ENCODE results near the gene ROBO1.
A peak's percentile ranks its signal among the peaks of the same experiment; 100 is the strongest.

Gene ROBO1

DNA sequence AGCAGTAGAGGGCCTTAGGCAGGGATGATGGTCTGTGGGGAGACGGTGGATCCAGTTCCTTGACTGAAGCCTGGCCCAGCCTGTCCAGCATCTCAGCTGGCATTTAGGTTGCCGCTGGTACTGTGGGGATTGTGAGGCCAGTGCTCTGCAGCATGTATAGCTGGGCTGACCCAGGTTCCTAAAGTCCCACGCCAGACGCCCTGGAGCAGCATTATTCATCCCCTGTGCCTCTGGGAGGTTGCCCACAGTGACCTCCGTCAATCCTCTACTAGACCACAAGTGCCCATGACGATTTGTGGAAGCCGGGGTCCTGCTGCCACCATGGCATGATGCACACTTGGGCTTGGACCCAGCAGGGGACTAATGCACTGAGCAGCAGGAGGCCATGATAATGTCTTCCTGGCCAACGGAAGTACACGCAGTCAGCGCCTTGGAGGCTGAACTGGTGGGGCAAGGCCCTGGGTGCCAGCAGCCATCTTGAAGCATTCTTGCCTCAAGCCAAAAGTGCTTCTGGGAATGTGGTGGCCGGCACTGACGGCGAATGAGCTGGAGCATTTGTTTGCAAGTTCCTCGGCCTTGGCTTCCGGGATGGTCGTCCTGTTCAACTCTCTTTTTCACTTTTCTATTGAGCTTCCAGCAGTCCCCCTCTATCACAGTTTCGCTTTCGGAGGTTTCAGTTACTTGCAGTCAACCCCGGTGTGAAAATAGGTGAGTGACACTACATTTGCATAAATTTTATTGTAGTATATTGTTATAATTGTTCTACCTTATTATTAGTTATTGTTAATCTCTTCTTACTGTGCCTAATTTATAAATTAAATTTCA lies 949.4 kb downstream of the ROBO1 start:
- DNase-seq = no peak

DNA sequence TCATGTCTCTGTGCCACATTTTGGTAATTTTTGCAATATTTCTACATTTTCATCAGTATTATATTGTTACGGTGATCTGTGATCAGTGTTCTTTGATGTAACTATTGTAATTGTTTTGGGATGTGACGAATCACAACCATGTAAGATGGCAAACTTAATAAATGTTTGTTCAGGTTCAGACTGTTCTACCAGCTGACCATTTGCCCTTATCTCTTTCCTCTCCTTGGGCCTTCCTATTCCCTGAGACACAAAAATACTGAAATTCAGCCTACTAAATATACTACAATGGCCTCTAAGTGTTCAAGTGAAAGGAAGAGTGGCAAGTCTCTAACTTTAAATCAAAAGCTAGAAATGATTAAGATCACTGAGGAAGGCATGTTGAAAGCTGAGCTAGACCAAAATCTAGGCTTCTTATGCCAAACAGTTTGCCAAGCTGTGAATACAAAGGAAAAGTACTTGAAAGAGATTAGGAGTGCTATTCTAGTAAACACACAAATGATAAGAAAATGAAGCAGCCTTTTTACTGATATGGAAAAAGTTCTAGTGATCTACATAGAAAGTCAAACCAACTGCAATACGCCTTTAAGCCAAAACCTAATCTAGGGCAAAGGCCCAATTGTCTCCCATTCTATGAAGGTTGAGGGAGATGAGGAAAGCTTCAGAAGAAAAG lies 952.8 kb downstream of the ROBO1 start:
- DNase-seq = no peak

- DNase-seq = no peak
These were observed 955.6 kb downstream of the ROBO1 start for GRCh38 chr3:78812166-78812565.

DNA sequence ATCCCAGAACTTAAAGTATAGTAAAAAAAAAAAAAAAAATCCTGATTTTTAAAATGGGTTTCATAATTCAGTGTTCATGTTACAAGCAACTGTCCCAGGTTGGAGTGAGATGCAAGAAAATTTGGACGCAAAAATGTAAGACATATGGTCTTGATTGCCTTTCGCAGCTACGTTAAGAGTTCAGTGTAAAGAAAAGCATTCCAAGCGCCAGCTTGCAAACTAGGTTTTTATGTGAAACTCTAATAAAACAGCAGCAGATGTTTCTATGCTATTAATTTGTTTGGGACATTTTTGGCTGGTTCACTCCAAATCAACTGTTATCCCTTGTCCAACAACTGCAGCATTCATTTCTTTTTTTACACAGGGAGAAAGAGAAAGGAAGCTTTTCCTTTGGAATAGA lies 957.8 kb downstream of the ROBO1 start:
- DNase-seq = peak; percentile 79

DNA sequence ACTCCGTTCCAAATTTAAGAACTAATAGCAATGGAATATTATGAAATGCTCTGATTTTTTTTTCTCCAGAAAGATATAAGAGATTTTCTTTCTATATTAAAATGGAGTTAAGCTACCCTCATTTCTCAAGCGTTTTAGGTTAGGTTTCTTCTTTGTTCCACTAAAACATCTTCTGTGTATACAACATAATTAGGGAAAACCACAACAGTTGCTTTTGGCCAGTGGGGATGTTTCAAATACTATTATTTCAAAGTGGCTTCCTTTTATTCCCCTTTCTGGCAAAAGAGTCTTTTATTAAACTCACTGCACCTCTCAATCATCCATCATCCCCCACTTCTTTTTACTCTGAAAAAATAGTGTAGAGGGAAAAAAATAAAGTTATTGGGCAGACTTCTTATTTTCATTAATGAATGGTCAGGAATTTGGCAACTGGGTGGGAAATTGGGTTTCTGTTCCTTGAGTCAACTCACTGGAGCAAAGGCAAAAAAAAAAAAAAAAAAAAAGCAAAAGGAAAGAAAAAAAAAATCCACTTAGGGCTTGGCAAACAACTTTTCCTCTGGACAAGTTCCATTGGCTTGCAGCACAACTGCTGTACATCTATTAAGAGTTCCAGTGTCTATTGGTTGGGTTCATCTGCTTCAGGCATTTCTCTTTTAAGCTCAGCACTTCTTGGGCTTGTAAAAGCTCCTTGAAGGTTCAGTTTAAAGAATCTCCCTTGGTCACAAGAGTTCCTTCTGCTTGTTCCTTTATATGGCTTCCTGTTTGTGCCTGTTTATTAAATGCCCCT lies 963.4 kb downstream of the ROBO1 start:
- peak; percentile 29 for DNase-seq

DNA sequence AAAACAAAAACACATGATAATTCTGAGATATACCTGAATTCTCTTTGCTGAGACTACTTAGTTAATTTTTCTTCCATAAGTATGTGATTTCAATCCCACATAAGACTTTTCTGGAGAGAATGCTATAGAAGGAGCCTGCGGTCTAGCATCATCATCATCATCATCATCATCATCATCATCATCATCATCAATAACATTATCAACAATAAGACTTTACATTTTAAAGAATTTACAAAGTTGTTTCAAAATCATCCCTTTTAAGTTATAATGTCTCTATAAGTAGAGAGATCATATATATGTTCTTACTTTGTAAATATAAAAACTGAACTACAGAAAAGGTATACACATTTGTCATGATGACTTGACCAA lies 965.3 kb downstream of the ROBO1 start:
- DNase-seq = no peak

- DNase-seq = no peak
These were observed 965.8 kb downstream of the ROBO1 start for GRCh38 chr3:78801926-78802561.

DNA sequence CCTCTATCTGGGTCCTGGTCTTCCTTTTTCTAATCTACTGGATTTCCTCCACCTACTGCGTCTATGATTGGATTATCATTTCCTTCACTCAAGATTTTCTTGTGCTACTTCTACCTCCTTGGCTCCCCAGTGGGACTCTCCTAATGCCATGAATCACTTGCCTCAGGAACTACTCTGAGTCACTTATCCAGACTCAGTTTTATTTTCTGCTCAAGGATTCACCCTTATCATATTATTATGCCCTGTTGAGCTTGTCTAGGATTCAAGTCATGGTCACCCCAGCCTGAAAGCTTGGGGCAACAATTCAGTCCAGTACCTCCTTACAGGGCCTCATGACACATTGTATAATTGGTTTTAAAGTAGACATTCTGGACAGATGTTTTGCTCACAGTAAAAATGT lies 968.1 kb downstream of the ROBO1 start:
- DNase-seq = no peak

DNA sequence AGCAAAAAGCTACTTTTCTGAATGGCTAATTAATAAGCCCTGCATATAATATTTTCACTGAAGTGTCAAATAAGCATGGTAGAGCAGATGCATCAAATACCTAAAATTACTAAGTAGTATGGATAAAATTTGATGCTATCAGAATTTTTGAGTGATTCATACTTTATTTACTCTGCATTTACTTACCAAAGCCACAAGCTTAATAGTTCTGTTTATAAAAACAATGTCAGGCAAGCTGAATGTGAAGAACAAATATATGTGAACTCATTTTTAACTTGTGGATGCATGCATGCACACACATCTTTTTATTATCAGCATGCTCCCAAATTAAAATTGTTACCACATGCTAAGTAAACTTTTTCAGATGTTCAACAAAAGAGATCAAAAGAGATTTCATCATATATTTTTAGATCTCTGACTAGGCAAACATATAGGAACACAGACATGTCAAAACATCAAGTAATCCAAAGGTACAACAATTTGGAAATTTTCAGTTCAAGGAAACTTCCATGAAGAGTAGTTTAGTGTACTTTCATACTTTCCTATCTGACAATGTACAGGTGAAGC lies 969.4 kb downstream of the ROBO1 start:
- no peak for DNase-seq

DNA sequence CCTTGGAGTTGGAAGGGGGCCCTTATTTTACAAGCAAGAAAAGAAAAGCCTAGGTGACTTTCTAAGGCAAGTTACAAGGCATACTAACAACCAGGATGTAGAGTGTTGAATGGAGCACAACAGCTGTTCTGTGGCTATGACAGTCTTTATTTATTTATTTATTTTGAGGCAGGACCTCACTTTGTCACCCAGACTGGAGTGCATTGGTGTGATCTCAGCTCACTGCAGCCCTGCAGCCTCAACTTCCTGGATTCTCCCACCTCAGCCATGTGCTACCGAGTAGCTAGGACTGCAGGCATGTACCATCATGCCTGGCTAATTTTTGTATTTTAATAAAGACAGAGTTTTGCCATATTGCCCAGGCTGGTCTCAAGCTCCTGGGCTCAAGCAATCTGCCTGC lies 973.4 kb downstream of the ROBO1 start:
- no peak for DNase-seq

DNA sequence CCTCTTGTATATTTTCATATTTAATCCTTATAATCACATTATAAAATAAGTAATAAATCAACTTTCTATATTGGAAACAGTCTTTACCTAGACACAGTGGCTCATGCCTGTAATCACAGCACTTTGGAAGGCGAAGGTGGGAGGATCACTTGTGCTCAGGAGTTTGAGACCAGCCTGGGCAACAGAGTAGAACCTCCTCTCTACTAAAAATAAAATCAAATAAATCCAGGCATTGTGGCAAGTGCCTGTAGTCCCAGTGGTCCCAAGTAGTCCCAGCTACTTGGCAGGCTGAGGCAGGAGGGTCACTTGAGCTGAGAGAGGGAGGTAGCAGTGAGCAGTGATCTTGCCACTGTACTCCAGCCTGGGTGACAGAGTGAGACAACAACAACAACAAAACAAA lies 975.1 kb downstream of the ROBO1 start:
- DNase-seq = no peak

DNA sequence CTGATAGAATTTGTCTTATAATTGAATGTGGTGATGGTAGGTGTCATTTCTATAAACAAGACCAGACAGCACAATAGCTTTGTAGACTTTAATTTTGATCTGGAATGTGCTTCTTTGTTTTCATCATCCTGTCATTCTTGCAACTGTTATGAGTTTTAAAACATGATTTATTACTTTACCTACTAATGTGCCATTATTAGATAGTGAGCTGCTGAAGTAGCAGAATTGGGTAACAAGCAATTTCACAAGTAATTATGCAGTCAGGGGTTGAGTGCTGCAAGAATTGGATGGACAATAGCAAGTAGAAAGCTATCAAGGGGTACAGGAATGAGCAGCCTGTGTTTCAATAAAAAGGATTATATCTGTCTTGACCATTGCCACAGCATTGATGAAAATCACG lies 975.6 kb downstream of the ROBO1 start:
- no peak for DNase-seq

DNA sequence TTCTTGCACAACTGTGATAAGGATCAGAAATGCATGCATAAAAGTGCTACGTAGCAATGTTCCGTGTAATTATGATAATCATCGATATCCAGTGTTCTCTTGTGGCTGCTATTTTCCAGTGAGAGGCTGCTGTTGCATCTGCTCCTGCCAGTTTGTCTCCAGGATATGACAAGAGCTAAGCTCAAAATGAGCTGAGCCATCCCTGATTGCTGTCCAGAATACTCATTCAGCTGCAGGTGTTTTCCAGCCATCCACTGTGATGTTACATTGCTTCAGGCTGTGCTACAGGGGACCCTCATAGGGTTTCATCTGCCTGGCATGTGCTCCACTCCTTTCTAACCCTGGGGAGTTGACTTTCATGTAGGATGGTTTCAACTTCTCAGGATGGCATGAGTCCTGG lies 976.0 kb downstream of the ROBO1 start:
- peak; percentile 18 for DNase-seq

DNA sequence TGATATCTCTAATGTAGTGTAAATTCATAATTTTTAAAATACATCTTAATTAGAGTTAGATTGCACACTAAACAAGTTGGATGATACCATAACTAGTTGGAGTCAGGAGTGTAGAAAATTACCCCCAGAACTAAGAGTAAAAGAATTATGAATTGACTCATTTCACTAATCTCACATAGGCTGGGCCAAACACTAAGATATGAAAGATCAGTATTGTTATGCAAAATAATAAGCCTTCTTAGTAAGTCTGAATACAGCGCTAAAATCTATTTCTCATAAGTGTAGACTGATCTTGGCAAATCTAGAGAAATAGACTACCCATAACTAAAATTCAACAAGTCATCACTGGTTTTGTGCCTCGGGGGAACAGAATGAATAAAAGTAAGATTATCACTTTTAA lies 979.0 kb downstream of the ROBO1 start:
- no peak for DNase-seq

DNA sequence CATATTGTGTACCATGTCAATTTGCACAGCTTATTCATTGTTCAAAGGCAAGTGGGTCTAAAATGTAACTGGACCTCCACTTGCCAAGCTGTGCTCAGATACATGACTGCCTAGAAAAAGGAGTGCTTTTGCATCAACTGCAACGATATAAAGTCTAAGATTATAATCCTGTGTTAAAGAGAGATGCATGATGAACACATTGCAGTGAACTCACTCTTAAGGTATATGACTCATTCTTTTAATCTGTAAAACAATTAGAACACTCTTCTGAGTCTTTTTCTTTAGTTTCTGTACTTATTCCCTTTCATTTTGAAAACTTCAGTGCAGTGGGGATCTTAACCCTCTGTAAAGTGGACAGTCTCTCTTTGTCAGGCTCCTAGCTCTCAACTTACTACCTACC lies 982.8 kb downstream of the ROBO1 start:
- DNase-seq = no peak

DNA sequence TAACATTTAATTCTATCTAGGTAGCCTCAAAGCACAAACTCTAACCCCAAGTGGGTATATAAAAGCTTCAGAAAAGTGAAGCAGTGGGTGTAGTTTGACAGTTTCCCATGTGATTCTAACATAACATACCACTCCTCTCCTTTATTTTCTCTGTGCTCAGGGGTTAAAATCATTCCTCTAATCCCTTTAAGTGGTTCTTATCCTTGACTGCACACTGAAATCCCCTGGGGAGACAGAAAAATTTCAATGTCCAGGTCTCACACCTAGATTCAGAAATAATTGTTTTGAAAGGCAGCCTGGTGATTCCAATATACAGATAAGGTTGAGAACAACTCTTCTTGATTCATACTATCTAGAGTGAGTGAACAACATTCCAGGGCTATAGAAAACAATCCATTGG lies 986.4 kb downstream of the ROBO1 start:
- no peak for DNase-seq

DNA sequence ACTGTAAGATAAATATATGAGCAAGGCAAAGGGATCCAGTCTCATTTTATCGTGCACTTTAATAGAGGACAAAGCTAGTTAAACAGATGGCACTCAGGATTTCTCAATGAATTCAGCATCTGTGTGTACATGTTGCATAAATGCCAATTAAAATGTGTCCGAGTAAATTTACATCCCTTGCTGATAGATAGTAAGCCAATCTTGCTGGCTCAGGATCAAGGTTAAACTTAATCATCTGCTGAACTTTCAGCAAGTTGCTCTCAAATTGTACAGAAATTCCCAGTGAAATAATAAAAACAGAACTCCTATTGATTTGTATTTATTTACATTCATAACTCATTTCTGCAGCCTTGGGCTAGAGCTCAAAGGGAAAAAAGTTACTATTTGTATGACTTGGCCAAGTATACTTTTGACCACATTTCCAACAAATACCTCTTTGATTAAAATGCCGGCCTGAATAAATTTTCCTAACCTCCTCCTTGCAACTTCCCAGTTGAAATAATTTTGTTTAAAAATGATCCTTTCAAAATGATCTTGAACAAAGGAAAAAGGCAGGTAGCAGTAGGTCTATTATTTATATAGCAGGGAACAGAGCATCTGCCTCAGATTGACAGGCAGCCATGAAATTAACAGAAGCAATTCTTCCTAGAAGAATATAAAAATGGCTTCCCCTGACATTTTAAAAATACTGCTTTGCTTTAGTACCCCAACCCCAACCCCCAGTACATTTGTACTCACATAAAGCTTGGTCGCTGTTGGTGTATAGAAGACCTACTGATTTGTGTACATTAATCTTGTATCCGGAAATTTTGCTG lies 1001.9 kb downstream of the ROBO1 start:
- DNase-seq = peak; percentile 87

DNA sequence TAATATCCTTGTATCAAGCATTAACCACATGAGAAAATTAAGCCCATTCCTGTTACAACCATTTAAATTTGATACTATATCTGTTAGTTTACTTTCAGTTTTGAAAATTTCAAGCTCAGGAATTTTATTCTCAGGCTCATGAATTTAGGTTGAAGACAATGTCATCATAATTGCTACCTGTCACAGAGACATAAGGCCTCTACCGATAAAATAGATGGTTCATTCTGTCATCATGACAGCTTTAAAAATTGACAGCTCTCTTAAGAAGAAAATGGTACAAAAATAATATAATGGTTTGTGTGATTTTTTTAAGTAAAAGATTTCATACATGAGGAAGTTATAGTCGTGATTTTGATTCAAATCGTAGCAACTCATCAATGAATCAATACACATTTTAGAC lies 1003.2 kb downstream of the ROBO1 start:
- no peak for DNase-seq

GRCh38 chr3:78762121-78762520 lies 1005.7 kb downstream of the ROBO1 start:
- DNase-seq = no peak

- no peak for DNase-seq
These were observed 1006.7 kb downstream of the ROBO1 start for GRCh38 chr3:78761126-78761525.

DNA sequence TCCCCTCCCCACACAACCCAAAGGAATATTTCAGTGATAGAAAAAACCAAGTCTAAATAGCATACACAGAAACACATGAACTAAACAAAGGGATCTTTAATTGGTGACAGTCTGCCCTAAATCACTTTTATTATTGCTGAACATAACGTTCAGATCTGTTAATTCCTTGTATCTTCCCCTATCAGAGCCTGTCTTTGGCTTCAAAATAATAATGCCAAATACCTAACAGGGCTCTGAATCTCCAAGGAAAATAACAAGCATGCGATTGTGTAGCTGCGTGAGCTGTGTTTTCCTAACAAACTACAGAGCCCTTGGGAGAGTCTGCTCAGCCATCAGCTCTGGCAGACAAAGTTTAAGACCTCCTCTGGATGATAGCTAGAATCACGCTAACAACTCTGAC lies 1010.1 kb downstream of the ROBO1 start:
- DNase-seq = no peak

GRCh38 chr3:78754066-78754743 lies 1013.6 kb downstream of the ROBO1 start:
- DNase-seq = no peak
